NCI-H446 treated with DMSO at 0.1 percent for 48 hours (cell line): ENCODE data around the gene TTC3.

Experiments used
- DNase-seq: peaks from one replicate; lab custom pipeline; 2025; lab: John Stamatoyannopoulos, UW

Gene TTC3

GRCh38 chr21:37224861-37225839 lies 152.1 kb downstream of the TTC3 start:
- no peak for DNase-seq

DNA sequence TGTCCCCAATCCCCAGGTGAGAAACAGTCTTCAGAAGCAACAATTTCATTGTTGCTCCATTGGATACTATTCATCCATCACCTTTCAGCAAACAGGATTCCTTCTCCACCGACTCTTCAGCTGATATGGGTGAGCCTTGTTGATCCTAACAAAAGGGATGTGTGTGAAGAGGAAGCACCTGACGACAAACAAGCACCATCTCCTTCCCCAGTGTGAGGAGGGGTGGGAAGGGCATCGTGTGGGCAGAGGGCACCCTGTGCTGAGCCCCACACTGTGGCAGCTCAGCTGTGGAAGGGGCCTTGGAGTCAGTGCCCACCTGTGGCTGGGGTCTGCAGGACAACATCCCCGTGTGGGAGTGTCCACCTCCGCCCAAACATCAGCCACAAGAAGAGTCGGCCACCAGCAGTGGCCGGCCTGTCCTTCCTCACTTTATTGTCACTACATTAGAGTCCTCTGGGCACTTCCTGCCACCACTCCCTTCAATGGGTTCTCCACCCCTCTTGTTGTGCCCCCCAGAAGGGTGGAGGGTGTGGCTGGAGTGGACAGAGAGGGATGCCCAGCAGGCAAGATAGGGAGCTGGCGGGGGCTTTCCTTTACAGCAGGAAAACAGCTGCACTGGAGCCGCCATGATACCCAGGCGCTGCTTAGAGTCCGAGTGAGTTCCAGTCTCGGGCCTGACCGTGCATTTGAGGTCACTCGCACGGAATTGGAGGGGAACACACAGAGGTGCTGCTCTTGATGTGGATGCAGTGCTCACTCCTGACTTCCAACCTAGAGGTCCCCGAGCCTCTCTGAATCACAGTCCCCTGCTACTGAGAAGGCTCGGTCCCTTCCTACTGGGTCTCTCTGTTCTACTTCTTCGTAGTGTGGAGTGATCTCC lies 153.2 kb downstream of the TTC3 start:
- no peak for DNase-seq

- no peak for DNase-seq
Measured at GRCh38 chr21:37227071-37228002, 154.3 kb downstream of the TTC3 start.

- DNase-seq: no peak
Measured at GRCh38 chr21:37228003-37228400, 154.9 kb downstream of the TTC3 start.

DNA sequence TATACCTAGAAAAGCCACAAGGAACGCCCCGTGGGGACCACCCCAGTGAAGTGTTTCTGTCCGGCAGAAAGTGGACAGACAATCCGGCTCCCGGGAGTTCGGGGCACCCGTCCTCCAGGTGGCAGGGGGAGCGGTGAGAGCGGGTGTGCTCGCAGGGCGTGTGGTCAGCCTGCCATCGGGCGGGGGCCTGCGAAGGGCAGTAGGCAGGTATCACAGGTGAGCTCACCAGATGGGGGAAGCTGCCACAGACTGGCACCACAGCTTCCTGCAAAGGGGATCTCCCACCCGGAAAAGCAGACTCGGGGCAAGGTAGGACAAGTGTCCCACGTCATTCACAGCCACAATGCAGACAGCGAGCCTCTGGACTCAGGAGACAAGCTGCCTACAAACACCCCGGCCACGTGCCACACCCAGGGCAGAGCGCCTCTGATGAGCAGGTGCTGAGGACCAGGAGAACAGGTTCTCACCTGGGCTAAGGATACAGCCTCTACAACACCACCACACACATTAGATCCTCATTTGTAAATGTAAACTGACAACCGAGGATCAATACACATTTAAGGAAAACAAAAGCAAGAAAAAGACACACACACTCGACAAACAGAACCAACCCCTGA lies 157.7 kb downstream of the TTC3 start:
- DNase-seq: no peak

DNA sequence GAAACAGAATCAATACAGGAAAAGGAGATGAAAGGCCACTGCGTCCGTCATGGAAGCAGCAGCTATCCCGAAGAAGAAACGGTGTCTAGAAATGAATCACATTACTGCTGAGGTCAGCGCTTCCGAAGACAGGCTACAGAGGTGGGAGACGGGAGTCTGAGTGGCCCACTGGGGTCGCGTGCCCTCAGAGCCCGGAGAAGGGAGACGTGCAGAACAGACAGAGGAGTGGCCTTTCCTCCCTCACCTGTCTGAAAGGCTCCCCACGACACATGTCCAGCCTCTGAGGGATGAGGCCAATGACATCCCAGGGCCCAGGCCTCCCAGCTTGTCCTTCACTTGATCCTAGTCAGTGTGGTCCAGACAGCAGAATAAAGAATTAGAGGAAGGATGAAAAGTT lies 158.2 kb downstream of the TTC3 start:
- DNase-seq: no peak

DNA sequence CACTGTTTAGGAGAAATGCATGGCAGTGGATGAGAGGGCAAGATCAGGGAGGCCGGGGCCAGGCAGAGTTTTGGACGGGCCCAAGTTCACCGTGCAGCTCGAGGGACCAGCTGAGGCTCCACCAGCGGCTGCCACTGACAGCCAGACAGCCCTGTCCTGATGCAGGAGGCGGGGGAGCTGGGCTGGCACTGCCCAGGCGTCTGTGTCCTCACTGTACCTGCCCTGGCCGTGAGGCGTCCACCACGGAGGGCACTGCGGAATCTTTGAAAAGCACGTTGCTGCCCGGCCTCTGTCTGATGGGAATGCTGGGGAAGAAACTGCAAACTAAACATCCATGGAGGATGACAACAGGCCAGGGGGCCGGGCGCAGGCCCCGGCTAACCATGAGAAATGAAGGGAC lies 158.6 kb downstream of the TTC3 start:
- DNase-seq: no peak

GRCh38 chr21:37232274-37233018 lies 159.4 kb downstream of the TTC3 start:
- DNase-seq: no peak

DNA sequence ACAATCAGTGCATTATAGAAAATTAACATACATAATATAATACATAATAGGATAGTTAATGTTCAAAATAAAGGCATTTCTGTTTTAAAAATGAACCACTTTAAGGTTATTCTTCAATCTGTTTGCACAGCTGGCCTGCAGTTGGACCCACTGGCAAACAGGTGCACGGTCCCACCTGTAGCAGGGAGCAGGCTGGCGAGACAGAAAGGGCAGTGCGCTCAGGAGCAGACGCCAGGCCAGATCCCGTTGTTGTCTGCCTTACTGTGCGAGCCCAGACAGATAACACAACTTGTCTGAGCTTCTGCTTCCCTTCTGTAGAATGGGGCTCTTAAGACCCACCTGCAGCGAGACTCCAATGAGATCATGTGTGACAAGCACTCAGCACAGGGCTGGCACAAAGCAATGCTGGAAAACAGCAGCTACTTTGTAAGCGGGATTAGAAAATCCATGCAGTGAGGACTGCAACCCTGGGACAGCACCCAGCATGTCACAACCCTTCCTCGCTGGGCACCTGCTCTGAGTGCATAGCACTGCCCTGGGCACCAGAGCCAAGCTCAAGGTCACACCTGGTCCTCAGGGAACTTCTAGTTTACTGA lies 160.6 kb downstream of the TTC3 start:
- DNase-seq: no peak

DNA sequence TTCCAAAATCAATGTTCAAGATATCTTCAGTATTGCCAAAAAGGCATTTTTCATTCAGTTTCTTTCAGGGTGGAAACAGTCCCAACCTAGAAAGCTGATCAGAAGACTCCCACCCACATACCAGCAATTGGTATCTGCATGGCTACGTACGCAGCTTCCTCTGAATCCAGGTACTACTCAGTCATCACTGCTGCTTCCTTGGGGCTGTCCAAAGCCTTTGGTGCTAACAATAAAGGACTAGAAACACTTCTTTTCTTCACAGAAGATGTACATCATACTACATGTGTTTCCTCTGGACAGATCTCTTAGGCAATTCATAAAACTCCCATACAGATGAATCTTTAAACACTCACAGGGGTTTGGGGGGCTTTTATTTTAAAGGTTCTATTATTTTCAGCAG lies 164.3 kb downstream of the TTC3 start:
- no peak for DNase-seq

GRCh38 chr21:37237764-37238163 lies 164.7 kb downstream of the TTC3 start:
- DNase-seq: no peak

- no peak for DNase-seq
Measured at GRCh38 chr21:37240978-37241377, 167.9 kb downstream of the TTC3 start.

- no peak for DNase-seq
Measured at GRCh38 chr21:37241426-37241825, 168.4 kb downstream of the TTC3 start.

DNA sequence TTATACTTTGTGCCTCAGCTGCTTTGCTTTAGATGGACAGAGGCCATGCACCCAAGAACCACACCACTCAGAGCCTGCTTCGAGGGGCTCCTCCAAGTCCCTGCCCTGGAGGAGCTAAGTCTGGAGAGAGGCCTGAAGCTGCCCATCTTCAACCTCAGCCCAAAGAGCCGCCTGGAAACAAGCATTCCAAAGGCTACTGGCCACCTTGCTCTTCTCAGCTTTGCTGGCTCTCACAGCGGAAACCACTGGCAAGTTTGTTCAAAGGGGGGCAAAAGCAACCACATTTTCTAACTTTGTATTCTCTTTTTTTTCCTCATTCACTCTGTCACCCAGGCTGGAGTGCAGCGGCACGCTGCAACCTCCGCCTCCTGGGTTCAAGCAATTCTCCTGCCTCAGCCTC lies 170.9 kb downstream of the TTC3 start:
- no peak for DNase-seq

DNA sequence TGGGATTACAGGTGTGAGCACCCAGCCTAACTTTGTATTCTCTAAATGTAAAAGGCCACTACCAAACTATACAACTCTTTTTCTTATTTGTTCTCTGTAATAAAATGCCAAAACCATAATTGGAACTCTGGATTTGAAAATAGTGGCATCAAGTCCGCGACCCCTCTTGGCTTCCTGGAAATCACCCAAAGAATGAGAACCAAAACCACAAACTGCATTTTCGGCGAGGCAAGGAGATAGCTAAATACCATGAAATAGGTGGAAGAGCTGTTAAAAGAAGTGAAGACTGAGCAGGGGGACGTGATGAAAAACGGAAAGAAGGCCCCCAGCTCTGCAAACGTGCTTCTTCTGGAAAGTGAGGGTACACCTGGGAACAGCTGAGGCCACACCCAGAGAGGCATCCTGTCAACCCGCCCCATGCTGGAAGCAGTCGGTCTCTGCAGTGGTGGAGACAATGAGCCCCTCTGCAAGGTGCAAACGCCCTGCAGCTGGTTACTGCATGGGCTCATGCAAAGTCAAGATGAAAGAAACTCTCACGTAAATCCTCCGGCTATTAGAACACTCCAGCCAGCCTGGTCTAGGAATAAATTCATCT lies 171.5 kb downstream of the TTC3 start:
- DNase-seq: no peak

- DNase-seq: no peak
Measured at GRCh38 chr21:37245151-37245550, 172.1 kb downstream of the TTC3 start.

- DNase-seq: no peak
Measured at GRCh38 chr21:37248298-37248697, 175.2 kb downstream of the TTC3 start.

GRCh38 chr21:37249112-37249904 lies 176.3 kb downstream of the TTC3 start:
- DNase-seq: no peak

DNA sequence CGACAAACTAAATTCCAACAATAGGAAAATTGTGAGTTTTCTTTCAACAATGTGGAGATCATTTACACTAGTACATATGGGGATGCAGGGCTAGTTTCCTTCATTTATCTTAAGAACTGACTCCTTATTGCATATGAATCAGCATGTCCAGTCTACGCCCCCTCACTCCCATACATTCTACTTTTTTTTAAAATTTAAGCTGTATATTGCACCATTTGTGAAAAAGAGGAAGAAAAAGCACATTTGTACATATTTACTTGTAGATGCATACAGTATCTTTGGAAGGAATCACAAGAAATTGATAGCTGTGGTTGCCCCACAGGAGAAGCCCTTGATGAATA lies 178.2 kb downstream of the TTC3 start:
- no peak for DNase-seq
